NCI-H82 (cell line): Measurements from ENCODE around the gene CHTF18.

ENCODE experiments used
- DNase-seq: peaks from one replicate; lab custom pipeline; 2025; lab: John Stamatoyannopoulos, UW

The CHTF18 gene

GRCh38 chr16:794091-794822 lies 5.8 kb downstream of the CHTF18 start:
- peak; percentile 94 for DNase-seq

GRCh38 chr16:794853-795466 lies 6.5 kb downstream of the CHTF18 start:
- peak; percentile 61 for DNase-seq

GRCh38 chr16:795580-796229 lies 7.3 kb downstream of the CHTF18 start:
- DNase-seq = no peak

- no peak for DNase-seq
Measured at GRCh38 chr16:796296-797119, 8.1 kb downstream of the CHTF18 start.

GRCh38 chr16:797120-797420 lies 8.7 kb downstream of the CHTF18 start:
- peak; percentile 39 for DNase-seq

GRCh38 chr16:797686-798085 lies 9.3 kb downstream of the CHTF18 start:
- DNase-seq = no peak

GRCh38 chr16:798666-799065 lies 10.2 kb downstream of the CHTF18 start:
- no peak for DNase-seq

- no peak for DNase-seq
Measured at GRCh38 chr16:799111-799947, 10.9 kb downstream of the CHTF18 start.

GRCh38 chr16:799948-800833 lies 11.8 kb downstream of the CHTF18 start, which contains the start of gene GNG13:
Gene GNG13, minus strand, starts transcription at chr16:800734. Its CDS starts 1,657 bp downstream, at chr16:799077.
- DNase-seq = no peak

GRCh38 chr16:800834-801511 lies 12.6 kb downstream of the CHTF18 start:
- no peak for DNase-seq

GRCh38 chr16:801584-802363 lies 13.4 kb downstream of the CHTF18 start:
- peak; percentile 41 for DNase-seq

GRCh38 chr16:802461-802860 lies 14.0 kb downstream of the CHTF18 start:
- no peak for DNase-seq

- DNase-seq = no peak
Measured at GRCh38 chr16:802914-803753, 14.7 kb downstream of the CHTF18 start.

GRCh38 chr16:803754-804080 lies 15.3 kb downstream of the CHTF18 start:
- no peak for DNase-seq

- peak; percentile 36 for DNase-seq
Measured at GRCh38 chr16:804193-805048, 16.0 kb downstream of the CHTF18 start.

GRCh38 chr16:805474-805873 lies 17.1 kb downstream of the CHTF18 start:
- no peak for DNase-seq

GRCh38 chr16:807347-808084 lies 19.1 kb downstream of the CHTF18 start:
- peak; percentile 95 for DNase-seq
